GM18520 (cell line): Measurements from ENCODE around the gene RNU6-9.

ENCODE experiments used
- ATAC-seq: cut with Tn5 transposase; IDR thresholded peaks from one replicate; pipeline ENCODE4 v1.9.1; 2021; ENCODE audit not compliant: unreplicated experiment

The RNU6-9 gene

GRCh38 chr19:861141-861755 lies 32.0 kb upstream of the RNU6-9 start:
- ATAC-seq, result no peak

GRCh38 chr19:861756-862580 lies 31.3 kb upstream of the RNU6-9 start:
- no peak for ATAC-seq

- ATAC-seq, result no peak
Observed at GRCh38 chr19:862581-863314, 30.5 kb upstream of the RNU6-9 start.

GRCh38 chr19:863315-863620 lies 30.0 kb upstream of the RNU6-9 start:
- no peak for ATAC-seq

- ATAC-seq, result no peak
Observed at GRCh38 chr19:866769-867300, 26.4 kb upstream of the RNU6-9 start.

GRCh38 chr19:867301-867793 lies 25.9 kb upstream of the RNU6-9 start:
- no peak for ATAC-seq

GRCh38 chr19:867855-868457 lies 25.3 kb upstream of the RNU6-9 start:
- no peak for ATAC-seq

GRCh38 chr19:868458-869244 lies 24.6 kb upstream of the RNU6-9 start:
- no peak for ATAC-seq

GRCh38 chr19:869245-870177 lies 23.8 kb upstream of the RNU6-9 start:
- no peak for ATAC-seq

GRCh38 chr19:870314-870713 lies 23.0 kb upstream of the RNU6-9 start:
- ATAC-seq, result no peak

GRCh38 chr19:870963-871401 lies 22.3 kb upstream of the RNU6-9 start:
- ATAC-seq, result no peak

- ATAC-seq, result no peak
Observed at GRCh38 chr19:871446-872265, 21.6 kb upstream of the RNU6-9 start.

GRCh38 chr19:872266-872951 lies 20.9 kb upstream of the RNU6-9 start:
- ATAC-seq, result no peak

- ATAC-seq, result no peak
Observed at GRCh38 chr19:873084-873483, 20.2 kb upstream of the RNU6-9 start.

GRCh38 chr19:873561-874041 lies 19.7 kb upstream of the RNU6-9 start:
- ATAC-seq, result no peak

GRCh38 chr19:875265-875879 lies 17.9 kb upstream of the RNU6-9 start:
- ATAC-seq, result no peak

GRCh38 chr19:876089-876488 lies 17.2 kb upstream of the RNU6-9 start:
- ATAC-seq, result no peak
